Sigmoid colon (tissue), 7 donors: ENCODE results near the gene PCGF3. TPM values are rescaled to one million over a fixed set of nuclear protein-coding genes. Genes with fewer than 3 reads are reported as not detected.
"Not testable (repeated sequence)": the region's sequence is repeated elsewhere in the genome, so short reads cannot be mapped to it uniquely, and the experiment has no call there.

Experiments used
- DNase-seq: peaks from one replicate; pipeline ENCODE4 v3.0.0-alpha.2; 2019
- H3K27ac ChIP-seq, 4 donors: fragments of 200-600 bp; sonication (generic); one replicate each; pipeline ENCODE4 v1.5.1; 2016 to 2019; ENCODE audit warnings: mild to moderate bottlenecking in 1 of 4
- H3K27me3 ChIP-seq, 3 donors: fragments of 200-600 bp; sonication (generic); one replicate each; pipeline ENCODE4 v1.5.1; 2019; ENCODE audit warnings: mild to moderate bottlenecking in 1 of 3
- H3K36me3 ChIP-seq, 4 donors: fragments of 200-600 bp; sonication (generic); one replicate each; pipeline ENCODE4 v1.5.1; 2016 to 2019
- H3K4me1 ChIP-seq, 4 donors: fragments of 200-600 bp; sonication (generic); one replicate each; pipeline ENCODE4 v1.5.1; 2017 to 2019
- H3K4me3 ChIP-seq, 4 donors: fragments of 200-600 bp; sonication (generic); one replicate each; pipeline ENCODE4 v1.5.1; 2017 to 2019; ENCODE audit warnings: mild to moderate bottlenecking in 2 of 4, moderate library complexity in 1 of 4
- H3K9me3 ChIP-seq, 4 donors: fragments of 200-600 bp in 3 of 4; sonication (generic) in 3 of 4; one replicate each; pipeline versions ENCODE4 v1.5.1 to v1.6.1; 2013 to 2019
- EP300 ChIP-seq, 4 donors: sonication (generic); formaldehyde crosslinking; IDR thresholded peaks; one replicate each; pipeline ENCODE4 v1.6.1; 2017; ENCODE audit warnings: antibody characterized with exemption in 4 of 4
- POLR2A ChIP-seq, 2 donors: fragments of 450-650 bp; IDR thresholded peaks; one replicate each; pipeline ENCODE4 v1.6.1; 2016; ENCODE audit warnings: antibody characterized with exemption in 2 of 2, mild to moderate bottlenecking in 2 of 2, moderate library complexity in 2 of 2
- POLR2AphosphoS5 ChIP-seq, 4 donors: sonication (generic); formaldehyde crosslinking; IDR thresholded peaks; one replicate each; pipeline ENCODE4 v1.6.1; 2017; ENCODE audit warnings: antibody characterized with exemption in 4 of 4
- WGBS, 2 donors: extraction: QIAGEN DNeasy Blood & Tissue Kit; methylation state at CpG; one replicate each; pipeline ENCODE4 v1.1.7; 2013; 5-methylcytosine and 5-hydroxymethylcytosine counted together
- intact Hi-C: fragments of 100-400 bp; cut with DNase I; formaldehyde crosslinking; loops from one replicate; pipeline ENCODE4 v1.15.1; 2023
- polyA plus RNA-seq, 3 donors: library from polyadenylated mRNA; stranded (reverse); fragments of 200-250 nt; gene quantifications; one replicate each; pipeline ENCODE4 v1.2.3, GENCODE V29; 2013
- total RNA-seq, 4 donors: library from RNA; depleted of rRNA; stranded (reverse); fragments of >200 nt; gene quantifications; one replicate each; pipeline ENCODE4 v1.1.0, GENCODE V29; 2016
- TF ChIP-seq, protein P1 (sequence below), 4 experiments: fragments of 450-650 bp in 3 of 4; fragments of 200-600 bp in 1 of 4; IDR thresholded peaks; one replicate each; pipeline ENCODE4 v1.5.1; 2016 to 2019; ENCODE audit warnings: antibody characterized with exemption in 4 of 4, mild to moderate bottlenecking in 3 of 4, moderate library complexity in 2 of 4
- donor health status: healthy with polysubstance abuse.
- donor health status: Bipolar disorder and iron deficiency.
- donor health status: healthy.

Gene PCGF3
- total and polyA plus RNA-seq, 7 donors = 15.6 to 60.1 (median 29.8) TPM

DNA sequence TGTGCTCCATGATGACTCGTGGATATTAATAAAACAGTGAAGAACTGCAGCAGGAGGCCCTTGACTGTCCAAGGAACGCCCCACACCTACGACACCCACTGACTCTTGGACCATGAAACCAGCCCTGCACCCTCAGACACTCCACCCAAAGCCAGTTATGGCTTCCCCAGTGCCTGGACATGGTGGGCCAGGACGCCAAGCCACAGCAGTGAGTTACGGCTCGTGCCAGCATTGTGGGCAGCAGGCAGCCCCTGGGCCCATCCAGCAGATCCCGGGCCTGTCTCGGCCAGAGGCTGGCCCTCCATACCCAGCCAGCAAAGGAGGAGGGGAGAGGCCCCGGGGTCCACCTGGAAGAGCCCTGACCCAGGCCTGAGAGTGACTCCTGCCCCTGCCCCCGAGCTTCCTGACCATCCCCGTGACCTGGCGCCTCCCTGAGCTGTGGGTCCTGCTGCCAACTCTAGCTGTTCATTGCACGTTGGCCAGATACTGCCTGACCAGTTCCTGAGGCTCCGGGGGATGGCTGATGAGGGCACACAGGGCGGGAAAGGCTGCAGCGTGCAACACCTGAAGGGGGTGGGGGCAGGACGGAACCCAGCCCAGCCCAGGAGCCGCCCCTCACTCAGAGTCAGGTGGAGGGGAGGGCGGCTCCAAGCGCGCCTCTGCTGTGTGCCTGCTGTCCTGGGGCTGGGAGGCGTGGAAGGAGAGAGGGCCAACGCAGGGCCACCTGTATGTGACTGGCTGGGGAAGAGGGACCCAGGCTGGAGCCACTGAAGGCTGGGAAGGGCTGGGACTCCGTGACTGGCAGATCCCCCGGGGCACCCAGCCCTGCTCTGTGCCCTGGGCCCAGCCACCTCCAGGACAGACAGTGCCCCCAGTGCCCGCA is 17.4 kb upstream of the PCGF3 start:
- TF ChIP-seq EP300 (IDR thresholded peaks at IDR 0.05) (no peak), POLR2AphosphoS5 (IDR thresholded peaks at IDR 0.05) (no peak), POLR2A (IDR thresholded peaks at IDR 0.05) (no peak)
- TF ChIP-seq, protein P1, sequence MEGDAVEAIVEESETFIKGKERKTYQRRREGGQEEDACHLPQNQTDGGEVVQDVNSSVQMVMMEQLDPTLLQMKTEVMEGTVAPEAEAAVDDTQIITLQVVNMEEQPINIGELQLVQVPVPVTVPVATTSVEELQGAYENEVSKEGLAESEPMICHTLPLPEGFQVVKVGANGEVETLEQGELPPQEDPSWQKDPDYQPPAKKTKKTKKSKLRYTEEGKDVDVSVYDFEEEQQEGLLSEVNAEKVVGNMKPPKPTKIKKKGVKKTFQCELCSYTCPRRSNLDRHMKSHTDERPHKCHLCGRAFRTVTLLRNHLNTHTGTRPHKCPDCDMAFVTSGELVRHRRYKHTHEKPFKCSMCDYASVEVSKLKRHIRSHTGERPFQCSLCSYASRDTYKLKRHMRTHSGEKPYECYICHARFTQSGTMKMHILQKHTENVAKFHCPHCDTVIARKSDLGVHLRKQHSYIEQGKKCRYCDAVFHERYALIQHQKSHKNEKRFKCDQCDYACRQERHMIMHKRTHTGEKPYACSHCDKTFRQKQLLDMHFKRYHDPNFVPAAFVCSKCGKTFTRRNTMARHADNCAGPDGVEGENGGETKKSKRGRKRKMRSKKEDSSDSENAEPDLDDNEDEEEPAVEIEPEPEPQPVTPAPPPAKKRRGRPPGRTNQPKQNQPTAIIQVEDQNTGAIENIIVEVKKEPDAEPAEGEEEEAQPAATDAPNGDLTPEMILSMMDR (IDR thresholded peaks at IDR 0.05) = no peak
- 52 to 78% methylated on average over 26 of the region's 26 CpGs for WGBS, 2 donors
- Histone ChIP-seq H3K4me3 (peak overlapping the region; percentile 15 to 56 (median 47)), H3K27me3 (peaks cover 0 to 24% (median 9%) of the 10 kb centered on the region in 3 donors), H3K27ac (peak overlapping the region; percentile 68 to 83 (median 71)), H3K4me1 (peaks cover 0 to 26% (median 5%) of the 10 kb centered on the region in 4 donors), H3K36me3 (no peaks in the 10 kb centered on the region), H3K9me3 (no peaks in the 10 kb centered on the region)
- intact Hi-C loops = no loop called here
- no peak for DNase-seq

DNA sequence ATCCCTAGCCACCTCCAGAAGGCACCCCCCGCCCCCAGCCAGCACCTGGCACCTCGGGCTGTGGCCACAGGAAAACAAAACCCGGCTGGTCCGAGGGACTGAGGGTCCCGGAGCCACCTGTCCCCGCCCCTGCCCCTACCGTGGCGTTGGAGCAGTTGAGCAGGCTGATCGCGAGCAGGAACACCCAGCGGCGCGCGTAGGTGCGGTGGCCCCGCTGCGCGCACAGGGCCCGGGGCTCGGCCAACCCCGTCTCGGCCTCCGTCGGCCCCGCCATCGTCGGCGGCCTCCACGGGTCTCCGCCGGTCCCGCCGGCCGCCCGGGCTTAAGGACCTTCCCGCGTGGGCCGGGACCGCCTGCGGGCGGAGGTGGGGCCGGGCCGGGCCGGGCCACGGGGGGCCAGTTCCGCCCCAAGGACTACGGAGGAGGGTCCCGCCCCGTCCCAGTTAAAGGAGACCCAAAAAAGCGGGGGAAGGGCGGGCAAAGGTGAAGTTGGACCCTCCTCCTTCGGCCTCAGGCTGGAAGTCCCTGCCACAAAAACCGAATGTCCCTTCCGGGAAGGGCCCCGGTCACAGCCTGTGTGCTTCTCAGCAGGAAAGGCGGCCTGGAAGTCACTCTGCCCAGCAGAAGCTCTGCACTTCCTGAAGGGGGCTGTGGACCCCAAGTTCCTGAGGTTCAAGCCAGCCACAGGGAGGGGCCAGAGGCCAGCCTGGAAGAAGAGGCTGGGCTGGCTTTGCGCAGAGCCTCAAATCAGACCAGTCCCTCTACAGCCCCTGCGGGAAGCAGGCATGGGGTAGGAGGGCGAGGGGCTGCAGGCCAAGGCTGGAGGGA is 16.6 kb upstream of the PCGF3 start, which contains the start of gene SLC49A3:
Gene SLC49A3 (minus strand): TSS at position 298 of the 828 bp plus-strand sequence. CDS start 24 bp downstream, at position 274.
- intact Hi-C loops = no loop called here
- peaks cover 0 to 22% (median 5%) of the 10 kb centered on the region in 4 donors for H3K4me1 ChIP-seq
- H3K27ac ChIP-seq = peak within 1 kb of the TSS; percentile 68 to 83 (median 71)
- H3K9me3 ChIP-seq = no peaks in the 10 kb centered on the region
- H3K4me3 ChIP-seq = peak within 1 kb of the TSS; percentile 15 to 56 (median 47)
- H3K36me3 ChIP-seq = no peaks in the 10 kb centered on the region
- peak; percentile 65 for DNase-seq
- 10 to 11% methylated on average over 59 of the region's 59 CpGs for WGBS, 2 donors
- no peak for TF ChIP-seq POLR2AphosphoS5 (IDR thresholded peaks at IDR 0.05)
- TF ChIP-seq POLR2A (IDR thresholded peaks at IDR 0.05) = no peak
- no peak for TF ChIP-seq EP300 (IDR thresholded peaks at IDR 0.05)
- TF ChIP-seq, protein P1 (IDR thresholded peaks at IDR 0.05) = no peak
- H3K27me3 ChIP-seq = peaks cover 0 to 17% (median 9%) of the 10 kb centered on the region in 3 donors

DNA sequence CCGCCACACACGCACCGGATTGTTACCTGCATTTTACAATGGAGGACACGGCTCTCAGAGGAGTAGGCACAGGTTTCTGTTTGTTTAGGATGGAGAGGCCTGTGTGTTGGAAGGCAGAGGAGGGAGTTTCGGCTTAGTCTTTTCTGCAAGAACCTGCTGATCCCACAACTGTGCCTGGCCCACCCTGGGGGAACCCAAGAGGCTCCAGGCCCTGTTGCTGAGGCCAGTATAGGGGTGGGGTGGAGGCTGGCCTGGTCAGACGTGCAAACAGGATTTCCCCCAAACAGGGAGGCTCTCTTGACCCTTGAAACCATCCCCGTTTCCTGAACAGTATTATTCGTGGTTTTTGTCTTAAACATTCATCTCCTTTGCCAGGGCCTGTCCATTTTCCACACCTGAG is 15.9 kb upstream of the PCGF3 start:
- WGBS, 2 donors = 53 to 77% methylated on average over 8 of the region's 8 CpGs
- peaks cover 0 to 19% (median 5%) of the 10 kb centered on the region in 4 donors for H3K4me1 ChIP-seq
- no peak for DNase-seq
- peak overlapping the region in 2 of 4 donors; percentile 50 to 56 for H3K4me3 ChIP-seq
- H3K27ac ChIP-seq = peak overlapping the region; percentile 68 to 83 (median 71)
- intact Hi-C loops = no loop called here
- no peak for TF ChIP-seq POLR2AphosphoS5 (IDR thresholded peaks at IDR 0.05)
- H3K36me3 ChIP-seq = no peaks in the 10 kb centered on the region
- no peaks in the 10 kb centered on the region for H3K9me3 ChIP-seq
- H3K27me3 ChIP-seq = peaks cover 0 to 17% (median 9%) of the 10 kb centered on the region in 3 donors

DNA sequence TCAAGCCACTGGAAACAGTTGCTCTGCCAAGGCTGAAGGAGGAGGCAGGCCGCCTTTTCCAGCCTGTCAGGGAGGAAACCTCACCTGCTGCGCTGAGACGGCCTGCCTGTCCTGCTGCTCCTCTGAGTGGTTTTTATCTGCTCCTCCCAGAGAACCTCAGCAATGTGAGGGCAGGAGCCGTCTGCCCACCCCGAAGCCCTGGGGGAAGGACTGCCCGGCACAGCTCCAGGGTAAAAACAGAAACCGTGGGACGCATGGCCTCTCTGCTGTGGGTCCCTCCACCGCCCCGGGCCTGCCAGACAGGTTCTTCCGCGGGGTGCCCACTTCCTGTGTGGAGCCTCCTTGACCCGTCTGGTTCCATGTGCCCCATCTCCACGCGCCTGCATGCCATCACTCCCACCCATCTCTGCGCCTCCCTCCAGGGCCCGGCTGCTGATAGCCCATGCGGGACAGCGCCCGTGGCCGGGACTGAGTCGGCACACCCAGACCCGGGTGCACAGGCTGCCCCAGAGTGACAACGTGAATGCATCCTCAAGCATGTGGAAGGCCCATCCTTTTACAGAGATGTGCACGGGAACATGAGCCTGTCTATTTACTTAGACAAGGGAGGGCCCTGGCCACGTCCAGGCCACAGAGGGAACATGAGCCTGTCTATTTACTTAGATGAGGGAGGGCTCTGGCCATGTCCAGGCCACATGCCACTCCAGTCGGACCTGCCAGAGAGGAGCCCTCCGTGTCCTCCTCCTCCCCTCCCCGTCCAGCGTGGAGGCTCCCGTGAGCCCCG is 12.7 kb upstream of the PCGF3 start:
- TF ChIP-seq POLR2AphosphoS5 (IDR thresholded peaks at IDR 0.05) (no peak), EP300 (IDR thresholded peaks at IDR 0.05) (no peak), POLR2A (IDR thresholded peaks at IDR 0.05) (no peak)
- TF ChIP-seq, protein P1 (IDR thresholded peaks at IDR 0.05) = no peak
- Histone ChIP-seq H3K4me1 (peaks cover 0 to 12% (median 4%) of the 10 kb centered on the region in 4 donors), H3K36me3 (no peaks in the 10 kb centered on the region), H3K27ac (no peak overlapping the region), H3K9me3 (no peaks in the 10 kb centered on the region), H3K27me3 (peaks cover 0 to 17% (median 9%) of the 10 kb centered on the region in 3 donors), H3K4me3 (no peak overlapping the region)
- DNase-seq = peak; percentile 57
- WGBS, 2 donors = 83 to 88% methylated on average over 32 of the region's 32 CpGs
- intact Hi-C loops = no loop called here

DNA sequence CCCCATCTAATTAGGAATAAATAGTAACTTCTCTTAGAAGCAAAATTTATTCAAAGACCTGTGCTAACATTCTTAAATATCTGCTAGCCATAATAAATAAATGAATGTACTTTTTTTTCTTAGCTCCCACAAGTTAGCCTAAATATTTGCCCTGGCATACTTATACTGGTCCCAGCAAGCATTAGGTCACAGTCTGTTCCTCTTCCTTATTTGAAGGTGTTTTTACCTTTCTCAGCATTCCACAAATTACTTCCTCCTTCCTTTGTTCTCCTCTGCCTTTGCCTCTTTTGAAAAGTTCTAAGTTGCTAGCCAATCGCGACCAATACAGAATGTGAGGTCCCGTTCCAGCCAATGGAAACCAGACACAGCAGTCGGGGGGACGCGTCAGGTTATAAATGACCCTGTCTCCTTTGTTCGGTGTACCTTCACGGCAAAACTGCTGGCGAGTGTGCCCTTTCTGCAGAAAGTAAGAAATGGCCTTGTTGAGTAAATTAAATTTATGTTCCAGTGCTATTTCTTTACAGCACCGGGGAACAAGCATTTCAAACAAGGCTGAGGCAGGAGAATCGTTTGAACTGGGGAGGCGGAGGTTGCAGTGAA is 11.2 kb upstream of the PCGF3 start:
- intact Hi-C loops, H3K4me3 ChIP-seq, H3K4me1 ChIP-seq, H3K36me3 ChIP-seq, H3K27ac ChIP-seq, H3K9me3 ChIP-seq, H3K27me3 ChIP-seq: not testable (repeated sequence)
- 89 to 92% methylated on average over 12 of the region's 12 CpGs for WGBS, 2 donors
- DNase-seq = peak; percentile 50
